K562 (cell line): ENCODE results near the gene MLLT3. TPM values are rescaled to one million over a fixed set of nuclear protein-coding genes. Genes with fewer than 3 reads are reported as not detected.

Source experiments
- ATAC-seq: fragments of 200-7000 bp; cut with Tn5 transposase; 3 replicates; pipeline ENCODE4 v1.9.1; 2020; ENCODE audit warnings: moderate library complexity
- BruUV-seq: library from RNA; stranded (reverse); fragments of 400-500 nt; replicated peaks from 2 replicates; lab custom pipeline; 2021; lab: Mats Ljungman, UMichigan
- CTCF ChIA-PET: fragments of 300-600 bp; formaldehyde crosslinking; extraction: SDS; loops from one replicate; lab custom pipeline; 2021; ENCODE audit warnings: low intra/inter-chr PET ratio; lab: Yijun Ruan, JAX
- POLR2A ChIA-PET: fragments of 300-600, 350-650 bp; sonication (Branson Sonifier 250); formaldehyde crosslinking; extraction: SDS; loops from one replicate; lab custom pipeline; 2021; ENCODE audit warnings: antibody characterized with exemption, inconsistent platforms; lab: Yijun Ruan, JAX
- DNase-seq, 4 experiments: peaks; one replicate each; pipeline versions ENCODE4 v3.0.0 to v3.0.0-alpha.2; 2011 to 2018; ENCODE audit warnings: low spot score in 3 of 4, mixed read lengths in 3 of 4; ENCODE audit errors: extremely low read depth in 1 of 4
- FAIRE-seq: peaks from 2 replicates; lab custom pipeline; 2011; peaks lifted over from hg19 to GRCh38; lab: Jason Lieb, UNC
- H2AFZ ChIP-seq: 2 replicates; pipeline ENCODE4 v1.6.0; 2011; ENCODE audit warnings: low read depth, low read length, control low read depth, inconsistent platforms
- H3K27ac ChIP-seq: fragments of 200-600 bp; 3 replicates; pipeline ENCODE4 v1.8.0; 2011; ENCODE audit warnings: low read depth, mild to moderate bottlenecking, control low read depth, inconsistent platforms, low read length, moderate library complexity, mixed read lengths; ENCODE audit errors: extremely low read depth
- H3K27me3 ChIP-seq, 2 experiments: fragments of 300-600 bp in 1 of 2; 2 replicates in 1 of 2; 3 replicates in 1 of 2; pipeline versions ENCODE4 v1.6.0 to v1.8.0; 2011; ENCODE audit warnings: inconsistent platforms in 2 of 2, low read length in 2 of 2, mild to moderate bottlenecking in 1 of 2, mixed read lengths in 1 of 2, moderate library complexity in 1 of 2; ENCODE audit not compliant: control insufficient read depth in 2 of 2, insufficient read depth in 2 of 2
- H3K36me3 ChIP-seq: fragments of 300-600 bp; 3 replicates; pipeline ENCODE4 v1.8.0; 2011; ENCODE audit warnings: mild to moderate bottlenecking, low read length, inconsistent platforms; ENCODE audit not compliant: control insufficient read depth, insufficient read depth
- H3K4me1 ChIP-seq, 2 experiments: fragments of 200-600 bp in 1 of 2; replicated peaks in 1 of 2; 2 replicates in 1 of 2; 3 replicates in 1 of 2; pipeline versions ENCODE4 v1.5.1 to v1.8.0; 2011; ENCODE audit warnings: inconsistent platforms in 2 of 2, low read length in 2 of 2, mild to moderate bottlenecking in 1 of 2, mixed read lengths in 1 of 2, moderate library complexity in 1 of 2; ENCODE audit not compliant: control insufficient read depth in 2 of 2, insufficient read depth in 2 of 2
- H3K4me2 ChIP-seq: 2 replicates; pipeline ENCODE4 v1.6.1; 2011; ENCODE audit warnings: low read length, control low read depth, inconsistent platforms, mixed read lengths; ENCODE audit not compliant: insufficient read depth
- H3K4me3 ChIP-seq: fragments of 200-600 bp; sonication (generic), shearing (Covaris generic); 2 replicates; pipeline ENCODE4 v1.5.1; 2016; ENCODE audit warnings: control low read depth, inconsistent platforms
- H3K79me2 ChIP-seq: fragments of 200-600 bp; 3 replicates; pipeline ENCODE4 v1.8.0; 2011; ENCODE audit warnings: low read length, inconsistent platforms; ENCODE audit not compliant: control insufficient read depth, insufficient read depth
- H3K9ac ChIP-seq, 2 experiments: 2 replicates each; pipeline versions ENCODE4 v1.6.0 to v1.6.1; 2011; ENCODE audit warnings: low read depth in 2 of 2, low read length in 2 of 2, control low read depth in 1 of 2, inconsistent platforms in 1 of 2, mild to moderate bottlenecking in 1 of 2, mixed read lengths in 1 of 2; ENCODE audit not compliant: insufficient read depth in 1 of 2
- H3K9me1 ChIP-seq: one replicate; pipeline ENCODE4 v1.6.0; 2011; ENCODE audit warnings: inconsistent platforms, mild to moderate bottlenecking, low read length, moderate library complexity; ENCODE audit not compliant: control insufficient read depth, insufficient read depth
- H3K9me3 ChIP-seq: replicated peaks from 2 replicates; pipeline ENCODE4 v1.5.1; 2011; ENCODE audit warnings: low read depth, low read length, inconsistent platforms; ENCODE audit not compliant: control insufficient read depth, insufficient read depth
- H4K20me1 ChIP-seq: replicated peaks from 2 replicates; pipeline ENCODE4 v1.6.1; 2011; ENCODE audit warnings: low read length, inconsistent platforms, mixed read lengths; ENCODE audit not compliant: control insufficient read depth, insufficient read depth
- ARNT ChIP-seq, 2 experiments: fragments of 450-650 bp; IDR thresholded peaks; 2 replicates each; pipeline ENCODE4 v1.6.1; 2016; ENCODE audit warnings: mild to moderate bottlenecking in 1 of 2
- CEBPG ChIP-seq, 3 experiments: fragments of 200-800 bp in 1 of 3; sonication (Bioruptor generic) in 1 of 3; sonication (generic) in 1 of 3; formaldehyde crosslinking in 1 of 3; IDR thresholded peaks in 2 of 3; conservative IDR thresholded peaks in 1 of 3; 2 replicates each; pipeline versions ENCODE4 v1.6.1 to v1.8.0; 2016 to 2022; ENCODE audit warnings: missing compliant biosample characterization in 2 of 3, missing genetic modification characterization in 2 of 3, mild to moderate bottlenecking in 1 of 3, missing genetic modification reagents in 1 of 3
- ETV1 ChIP-seq: fragments of 450-650 bp; conservative IDR thresholded peaks from 2 replicates; pipeline ENCODE4 v1.6.1; 2016; ENCODE audit warnings: missing genetic modification characterization, control low read depth, low read depth, missing compliant biosample characterization
- FOS ChIP-seq: IDR thresholded peaks from 3 replicates; pipeline ENCODE4 v1.6.1; 2011; ENCODE audit not compliant: insufficient read length; ENCODE audit errors: extremely low read depth
- GABPB1 ChIP-seq: sonication (generic); formaldehyde crosslinking; IDR thresholded peaks from 2 replicates; pipeline ENCODE4 v1.8.0; 2022; ENCODE audit warnings: mild to moderate bottlenecking, missing genetic modification reagents
- GMEB1 ChIP-seq: fragments of 250-450 bp; sonication (Bioruptor Pico); IDR thresholded peaks from 2 replicates; pipeline ENCODE4 v1.4.0; 2020; ENCODE audit warnings: mild to moderate bottlenecking
- HLTF ChIP-seq: fragments of 450-650 bp; IDR thresholded peaks from 2 replicates; pipeline ENCODE4 v1.6.1; 2016
- HOXB6 ChIP-seq: fragments of 250-450 bp; sonication (Bioruptor Pico); IDR thresholded peaks from 2 replicates; pipeline ENCODE4 v1.5.1; 2022; ENCODE audit warnings: mild to moderate bottlenecking, borderline replicate concordance
- KAT8 ChIP-seq: fragments of 450-650 bp; IDR thresholded peaks from 2 replicates; pipeline ENCODE4 v1.6.1; 2016; ENCODE audit warnings: low read depth, mild to moderate bottlenecking
- KLF1 ChIP-seq: fragments of 450-650 bp; IDR thresholded peaks from 2 replicates; pipeline ENCODE4 v1.6.1; 2016; ENCODE audit warnings: missing genetic modification characterization, missing compliant biosample characterization
- NR2F6 ChIP-seq: fragments of 450-650 bp; formaldehyde crosslinking; IDR thresholded peaks from 2 replicates; pipeline ENCODE4 v1.4.0; 2020; ENCODE audit warnings: mild to moderate bottlenecking
- NR4A1 ChIP-seq, 2 experiments: fragments of 250-450 bp in 1 of 2; fragments of 450-650 bp in 1 of 2; sonication (Bioruptor Pico) in 1 of 2; IDR thresholded peaks; 2 replicates each; pipeline versions ENCODE4 v1.4.0 to v1.6.1; 2016 to 2020; ENCODE audit warnings: mild to moderate bottlenecking in 2 of 2, missing compliant biosample characterization in 1 of 2, missing genetic modification characterization in 1 of 2, moderate library complexity in 1 of 2
- RBBP5 ChIP-seq: fragments of 200-600 bp; sonication (generic); IDR thresholded peaks from 2 replicates; pipeline ENCODE4 v1.6.1; 2012; ENCODE audit warnings: borderline replicate concordance, mild to moderate bottlenecking, low read length, control low read depth, inconsistent platforms; ENCODE audit not compliant: insufficient read depth, poor library complexity, severe bottlenecking
- SOX6 ChIP-seq: fragments of 450-650 bp; IDR thresholded peaks from 2 replicates; pipeline ENCODE4 v1.6.1; 2014; ENCODE audit warnings: mild to moderate bottlenecking
- ZBTB7A ChIP-seq: IDR thresholded peaks from 2 replicates; pipeline ENCODE4 v1.6.1; 2011; ENCODE audit warnings: low read depth, mild to moderate bottlenecking, low read length, moderate library complexity, borderline replicate concordance; ENCODE audit not compliant: control insufficient read depth
- ZFP30 ChIP-seq: fragments of 250-450 bp; sonication (Bioruptor Pico); IDR thresholded peaks from 2 replicates; pipeline ENCODE4 v1.8.0; 2022; ENCODE audit warnings: moderate library complexity, mild to moderate bottlenecking, inconsistent platforms, borderline replicate concordance
- ZNF274 ChIP-seq: IDR thresholded peaks from 2 replicates; pipeline ENCODE4 v1.6.1; 2011; ENCODE audit warnings: low read depth, mild to moderate bottlenecking, low read length, moderate library complexity, borderline replicate concordance
- WGBS: fragments of 100-300 bp; shearing (Covaris generic); methylation state at CpG from one replicate; pipeline ENCODE4 v1.1.6; 2016; ENCODE audit warnings: low coverage, mixed read lengths; ENCODE audit not compliant: insufficient coverage; ENCODE audit errors: missing lambda C conversion rate; 5-methylcytosine and 5-hydroxymethylcytosine counted together
- in situ Hi-C: fragments of 300-500 bp; cut with MboI; formaldehyde crosslinking; loops from 4 replicates; pipeline ENCODE4 v1.15.0; 2018; ENCODE audit warnings: inconsistent platforms, mixed read lengths
- intact Hi-C: fragments of 100-400 bp; cut with micrococcal nuclease; formaldehyde crosslinking; loops from 2 replicates; pipeline ENCODE4 v1.14.2; 2022
- polyA plus RNA-seq, 8 experiments: library from polyadenylated mRNA; depleted of rRNA in 4 of 8; stranded (reverse) in 5 of 8; unstranded in 3 of 8; fragments of >200 nt; fragmentation: Nextera tagmentation in 2 of 8; fragmentation: Illumina TruSeq in 1 of 8; extraction: Ambion mirVana in 2 of 8; extraction: Trizol in 1 of 8; gene quantifications; 2 replicates each; pipeline versions ENCODE4 v1.2.1 to v1.2.3, GENCODE V29; 2011 to 2014; ENCODE audit warnings: inconsistent platforms in 1 of 8, missing spikeins in 1 of 8
- total RNA-seq, 7 experiments: library from RNA; depleted of rRNA in 6 of 7; stranded (reverse); fragments of >200 nt in 6 of 7; fragmentation: Illumina TruSeq in 2 of 7; extraction: Trizol in 2 of 7; gene quantifications; 2 replicates each; pipeline versions ENCODE4 v1.2.1 to v1.2.3, GENCODE V29; 2011 to 2021; ENCODE audit warnings: low replicate concordance in 1 of 7

The MLLT3 gene
- total and polyA plus RNA-seq, 9 of the 15 experiments (the other 6 are each of a cell fraction or from before 2014, with no cell fraction given), result 0.07 to 0.42 (median 0.22) TPM; not detected in 4

- no peak overlapping the region for H3K4me3 ChIP-seq
- H3K4me1 ChIP-seq, result no peaks in the 10 kb centered on the region
- FAIRE-seq (no peak), DNase-seq (no peak), ATAC-seq (no peak)
- H3K27ac ChIP-seq, result no peak overlapping the region
- H3K9me1 ChIP-seq, result no peaks in the 10 kb centered on the region
- H3K27me3 ChIP-seq, result no peaks in the 10 kb centered on the region
- no peaks in the 10 kb centered on the region for H3K9me3 ChIP-seq
- no peaks in the 10 kb centered on the region for H4K20me1 ChIP-seq
- no peak overlapping the region for H3K9ac ChIP-seq
- no peaks in the 10 kb centered on the region for H3K79me2 ChIP-seq
- BruUV-seq, result no TSS peak
- intact Hi-C loops (no loop called here), in situ Hi-C loops (no loop called here)
- CTCF ChIA-PET, result no interaction called here
- POLR2A ChIA-PET, result no interaction called here
- WGBS, result 2% methylated on average over 4 of the region's 5 CpGs
- no peak overlapping the region for H3K4me2 ChIP-seq
- no peaks in the 10 kb centered on the region for H3K36me3 ChIP-seq
- no peak overlapping the region for H2AFZ ChIP-seq
- no peak for TF ChIP-seq KLF1
- TF ChIP-seq ETV1 (tag), result no peak
- no peak for TF ChIP-seq ZBTB7A
- TF ChIP-seq ZFP30 (CRISPR knock-in tag), result no peak
- no peak for TF ChIP-seq HLTF
- TF ChIP-seq NR4A1 (CRISPR knock-in tag; IDR thresholded peaks at IDR 0.05), result no peak
- no peak for TF ChIP-seq NR4A1 (tag; IDR thresholded peaks at IDR 0.05)
- no peak for TF ChIP-seq CEBPG (CRISPR knock-in tag; IDR thresholded peaks at IDR 0.05)
- no peak for TF ChIP-seq CEBPG (tag; conservative IDR thresholded peaks at IDR 0.05 in 1 of 2, IDR thresholded peaks at IDR 0.05 in 1 of 2)
- no peak for TF ChIP-seq SOX6
- TF ChIP-seq FOS, result no peak
- no peak for TF ChIP-seq ZNF274
- no peak for TF ChIP-seq HOXB6
- no peak for TF ChIP-seq GABPB1 (CRISPR knock-in tag)
- TF ChIP-seq GMEB1, result no peak
- no peak for TF ChIP-seq KAT8
- TF ChIP-seq NR2F6 (CRISPR knock-in tag), result no peak
- no peak for TF ChIP-seq RBBP5
- no peak for TF ChIP-seq ARNT (IDR thresholded peaks at IDR 0.05)
Observed at GRCh38 chr9:20551835-20552234, 70.5 kb downstream of the MLLT3 start.
